ENCODE data around the gene PAFAH1B1. TPM values are rescaled to one million over a fixed set of nuclear protein-coding genes. Genes with fewer than 3 reads are reported as not detected.

PAFAH1B1 gene
- total and polyA plus RNA-seq, 5 donors = 39.1 to 128 (median 104) TPM

DNA sequence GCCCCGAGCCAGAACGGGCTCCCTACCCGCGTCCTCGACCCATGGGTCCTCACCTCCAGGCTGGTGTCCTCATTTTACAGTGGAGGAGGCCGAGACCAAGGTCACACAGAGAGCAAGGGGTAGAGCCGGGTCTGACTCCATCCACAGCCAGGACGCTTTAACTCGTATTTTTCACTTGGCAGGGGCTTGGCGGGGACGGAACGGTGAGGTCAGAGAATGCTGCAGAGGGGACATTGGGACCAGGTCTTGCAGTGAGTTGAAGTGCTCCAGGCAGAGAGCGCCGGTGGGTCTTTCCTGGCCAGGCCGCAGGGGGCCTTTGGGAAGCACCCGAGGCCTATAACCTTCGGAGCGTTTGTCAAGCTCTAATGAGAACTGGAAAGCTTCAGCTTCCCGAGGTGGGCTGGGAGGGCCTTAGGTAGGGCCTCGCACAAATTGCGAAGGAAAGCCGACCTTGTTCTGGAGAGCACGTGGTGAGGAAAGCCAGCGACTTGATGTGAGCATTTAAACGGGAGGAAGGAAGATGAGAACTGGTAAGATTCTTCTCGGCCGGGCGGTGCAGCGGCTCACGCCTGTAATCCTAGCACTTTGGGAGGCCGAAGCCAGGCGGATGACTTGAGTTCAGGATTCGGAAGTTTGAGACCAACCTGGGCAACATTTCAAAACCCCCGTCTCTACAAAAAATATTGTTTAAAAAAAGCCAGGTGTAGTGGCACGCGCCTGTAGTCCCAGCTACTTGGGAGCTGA lies 119.0 kb downstream of the PAFAH1B1 start:
- Histone ChIP-seq H3K4me3 (ENCODE audit: low read length) (peak overlapping the region; percentile 86), H3K27ac (ENCODE audit: low read length) (peak overlapping the region; percentile 66), H3K27me3 (ENCODE audit: control insufficient read depth, insufficient read depth) (no peaks in the 10 kb centered on the region), H3K4me1 (ENCODE audit: control insufficient read depth, insufficient read depth, low read length) (peaks cover 7% of the 10 kb centered on the region), H3K9me3 (ENCODE audit: control insufficient read depth, low read length) (no peaks in the 10 kb centered on the region)
- peak in 2 of 3 donors; percentile 59 for DNase-seq
- peak; percentile 1 to 15 for ATAC-seq
- intact Hi-C loops (cut with DNase I) = no loop called here
- WGBS = 47% methylated on average over 36 of the region's 36 CpGs

GRCh38 chr17:2713881-2714280 lies 120.4 kb downstream of the PAFAH1B1 start:
- H3K9me3 ChIP-seq (ENCODE audit: control insufficient read depth, low read length) = no peaks in the 10 kb centered on the region
- no peak overlapping the region for H3K4me3 ChIP-seq (ENCODE audit: low read length)
- intact Hi-C loops (cut with DNase I) = no loop called here
- ATAC-seq = no peak
- H3K27ac ChIP-seq (ENCODE audit: low read length) = no peak overlapping the region
- H3K4me1 ChIP-seq (ENCODE audit: control insufficient read depth, insufficient read depth, low read length) = peaks cover 6% of the 10 kb centered on the region
- WGBS = 91% methylated on average over 9 of the region's 9 CpGs
- DNase-seq = peak in 2 of 3 donors; percentile 30 to 38
- H3K27me3 ChIP-seq (ENCODE audit: control insufficient read depth, insufficient read depth) = no peaks in the 10 kb centered on the region

GRCh38 chr17:2716649-2717048 lies 123.2 kb downstream of the PAFAH1B1 start:
- Histone ChIP-seq H3K9me3 (ENCODE audit: control insufficient read depth, low read length) (no peaks in the 10 kb centered on the region), H3K4me1 (ENCODE audit: control insufficient read depth, insufficient read depth, low read length) (no peaks in the 10 kb centered on the region), H3K4me3 (ENCODE audit: low read length) (no peak overlapping the region), H3K27me3 (ENCODE audit: control insufficient read depth, insufficient read depth) (no peaks in the 10 kb centered on the region), H3K27ac (ENCODE audit: low read length) (no peak overlapping the region)
- intact Hi-C loops (cut with DNase I) = no loop called here
- DNase-seq (no peak), ATAC-seq (no peak)
- 65% methylated on average over 5 of the region's 5 CpGs for WGBS

- ATAC-seq = no peak
- Histone ChIP-seq H3K9me3 (ENCODE audit: control insufficient read depth, low read length) (no peaks in the 10 kb centered on the region), H3K4me3 (ENCODE audit: low read length) (no peak overlapping the region), H3K27me3 (ENCODE audit: control insufficient read depth, insufficient read depth) (no peaks in the 10 kb centered on the region), H3K4me1 (ENCODE audit: control insufficient read depth, insufficient read depth, low read length) (no peaks in the 10 kb centered on the region), H3K27ac (ENCODE audit: low read length) (no peak overlapping the region)
- 80% methylated on average over 13 of the region's 13 CpGs for WGBS
- intact Hi-C loops (cut with DNase I) = no loop called here
- DNase-seq = peak in 1 of 3 donors; percentile 21
Measured at GRCh38 chr17:2718150-2718938, 124.9 kb downstream of the PAFAH1B1 start.

GRCh38 chr17:2719861-2720260 lies 126.4 kb downstream of the PAFAH1B1 start:
- 64% methylated on average over 4 of the region's 4 CpGs for WGBS
- DNase-seq (no peak), ATAC-seq (no peak)

DNA sequence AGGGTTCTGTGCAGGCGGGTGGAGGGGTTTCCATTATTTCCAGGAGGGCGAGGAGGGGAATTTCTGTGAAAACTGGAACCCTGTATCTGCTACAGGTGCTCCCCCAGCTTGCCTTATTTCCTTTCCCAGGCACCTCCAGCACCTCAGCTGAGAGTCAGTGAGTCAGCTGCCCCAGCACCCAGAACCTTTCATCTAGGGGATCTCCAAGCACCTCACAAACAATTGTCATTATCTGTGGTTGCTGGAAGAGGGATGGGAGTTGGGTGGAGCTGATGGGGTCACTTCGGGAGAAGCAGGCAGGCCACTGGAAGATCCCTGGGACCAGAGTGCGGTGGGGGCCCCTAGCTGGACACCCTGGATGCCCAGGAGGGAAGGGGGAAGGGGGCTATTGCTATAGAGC lies 128.1 kb downstream of the PAFAH1B1 start:
- WGBS = 68% methylated on average over 4 of the region's 4 CpGs
- no peak overlapping the region for H3K27ac ChIP-seq (ENCODE audit: low read length)
- no peaks in the 10 kb centered on the region for H3K9me3 ChIP-seq (ENCODE audit: control insufficient read depth, low read length)
- ATAC-seq (no peak), DNase-seq (no peak)
- no peaks in the 10 kb centered on the region for H3K27me3 ChIP-seq (ENCODE audit: control insufficient read depth, insufficient read depth)
- intact Hi-C loops (cut with DNase I) = no loop called here
- no peak overlapping the region for H3K4me3 ChIP-seq (ENCODE audit: low read length)
- H3K4me1 ChIP-seq (ENCODE audit: control insufficient read depth, insufficient read depth, low read length) = no peaks in the 10 kb centered on the region

More at GRCh38 chr17:2719861-2720260, 126.4 kb downstream of the PAFAH1B1 start:
- no peaks in the 10 kb centered on the region for H3K9me3 ChIP-seq (ENCODE audit: control insufficient read depth, low read length)
- intact Hi-C loops (cut with DNase I) = no loop called here
- no peak overlapping the region for H3K4me3 ChIP-seq (ENCODE audit: low read length)
- no peaks in the 10 kb centered on the region for H3K27me3 ChIP-seq (ENCODE audit: control insufficient read depth, insufficient read depth)
- H3K27ac ChIP-seq (ENCODE audit: low read length) = no peak overlapping the region
- no peaks in the 10 kb centered on the region for H3K4me1 ChIP-seq (ENCODE audit: control insufficient read depth, insufficient read depth, low read length)

- no peak for DNase-seq
- Histone ChIP-seq H3K27me3 (ENCODE audit: control insufficient read depth, insufficient read depth) (no peaks in the 10 kb centered on the region), H3K9me3 (ENCODE audit: control insufficient read depth, low read length) (no peaks in the 10 kb centered on the region), H3K27ac (ENCODE audit: low read length) (no peak overlapping the region), H3K4me1 (ENCODE audit: control insufficient read depth, insufficient read depth, low read length) (no peaks in the 10 kb centered on the region), H3K4me3 (ENCODE audit: low read length) (no peak overlapping the region)
- intact Hi-C loops (cut with DNase I) = no loop called here
- WGBS = 54% methylated on average over 10 of the region's 10 CpGs
- ATAC-seq = no peak
Measured at GRCh38 chr17:2722611-2723010, 129.2 kb downstream of the PAFAH1B1 start.

DNA sequence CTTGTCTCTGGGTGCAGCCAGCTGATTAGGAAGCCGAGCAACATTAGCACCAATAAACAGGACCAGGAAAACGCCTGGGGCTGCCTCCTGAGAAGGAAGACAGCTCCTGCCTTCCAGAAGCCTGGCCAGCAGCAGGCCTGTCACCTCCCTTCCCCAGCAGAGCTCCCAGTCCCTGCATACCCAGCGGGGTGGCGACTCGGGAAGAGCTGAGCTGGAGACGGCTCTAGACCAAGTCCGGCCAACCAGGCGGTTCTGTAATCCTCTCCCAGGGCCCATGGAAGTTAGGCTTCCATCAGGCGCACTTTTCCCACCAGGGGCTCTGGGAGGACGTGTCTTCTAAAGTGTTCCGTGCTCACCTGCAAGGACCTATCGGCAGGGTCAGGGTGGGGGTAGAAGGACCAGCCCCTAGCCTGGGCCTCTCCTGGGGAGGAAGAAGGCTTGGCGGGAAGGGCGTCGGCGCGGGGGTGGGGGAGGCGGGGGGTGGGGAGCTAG lies 130.1 kb downstream of the PAFAH1B1 start:
- no peaks in the 10 kb centered on the region for H3K4me1 ChIP-seq (ENCODE audit: control insufficient read depth, insufficient read depth, low read length)
- intact Hi-C loops (cut with DNase I) = no loop called here
- ATAC-seq (peak; percentile 10 to 44), DNase-seq (peak in 2 of 3 donors; percentile 48 to 51)
- H3K4me3 ChIP-seq (ENCODE audit: low read length) = peak overlapping the region; percentile 52
- 16% methylated on average over 18 of the region's 18 CpGs for WGBS
- peak overlapping the region; percentile 0 for H3K27ac ChIP-seq (ENCODE audit: low read length)
- no peaks in the 10 kb centered on the region for H3K27me3 ChIP-seq (ENCODE audit: control insufficient read depth, insufficient read depth)
- H3K9me3 ChIP-seq (ENCODE audit: control insufficient read depth, low read length) = no peaks in the 10 kb centered on the region

GRCh38 chr17:2723997-2724783 lies 130.7 kb downstream of the PAFAH1B1 start:
- 2% methylated on average over 98 of the region's 98 CpGs for WGBS
- no peaks in the 10 kb centered on the region for H3K27me3 ChIP-seq (ENCODE audit: control insufficient read depth, insufficient read depth)
- peak overlapping the region; percentile 34 for H3K27ac ChIP-seq (ENCODE audit: low read length)

GRCh38 chr17:2724784-2725164 lies 131.3 kb downstream of the PAFAH1B1 start:
- ATAC-seq (peak; percentile 62 to 72), DNase-seq (peak; percentile 45 to 83 (median 76))
- WGBS = 2% methylated on average over 40 of the region's 40 CpGs
- H3K27ac ChIP-seq (ENCODE audit: low read length) = no peak overlapping the region
- peak overlapping the region; percentile 52 for H3K4me3 ChIP-seq (ENCODE audit: low read length)
- no peaks in the 10 kb centered on the region for H3K27me3 ChIP-seq (ENCODE audit: control insufficient read depth, insufficient read depth)
- H3K9me3 ChIP-seq (ENCODE audit: control insufficient read depth, low read length) = no peaks in the 10 kb centered on the region
- intact Hi-C loops (cut with DNase I) = no loop called here
- H3K4me1 ChIP-seq (ENCODE audit: control insufficient read depth, insufficient read depth, low read length) = no peaks in the 10 kb centered on the region

More at GRCh38 chr17:2723997-2724783, 130.7 kb downstream of the PAFAH1B1 start:
- Histone ChIP-seq H3K9me3 (ENCODE audit: control insufficient read depth, low read length) (no peaks in the 10 kb centered on the region), H3K4me1 (ENCODE audit: control insufficient read depth, insufficient read depth, low read length) (no peaks in the 10 kb centered on the region), H3K4me3 (ENCODE audit: low read length) (peak overlapping the region; percentile 52)
- intact Hi-C loops (cut with DNase I) = no loop called here
- DNase-seq = peak; percentile 58 to 81 (median 76)
- peak; percentile 46 to 57 for ATAC-seq
